Inflammatory macrophage (primary cell): ENCODE data around the gene C4orf54.

Source experiments
- DNase-seq, 2 donors: peaks; one replicate each; pipeline ENCODE4 v3.0.0-alpha.2; 2020 to 2022
- total RNA-seq, 18 experiments: gene quantifications; one replicate each; lab custom pipeline; 2026; ENCODE audit warnings: mixed read lengths in 6 of 18, inconsistent platforms in 2 of 18; lab: John Stamatoyannopoulos, UW

C4orf54 gene
- total RNA-seq, result 0 to 0.10 (median 0) reads per million in 18 experiments

- DNase-seq, result no peak
Observed at GRCh38 chr4:99657798-99658197, at the start of gene C4orf54. C4orf54 (minus strand) TSS chr4:99657828; CDS start chr4:99654648, 3,180 bp downstream.

- DNase-seq, result no peak
Observed at GRCh38 chr4:99705891-99706290, 48.3 kb upstream of the C4orf54 start.

DNA sequence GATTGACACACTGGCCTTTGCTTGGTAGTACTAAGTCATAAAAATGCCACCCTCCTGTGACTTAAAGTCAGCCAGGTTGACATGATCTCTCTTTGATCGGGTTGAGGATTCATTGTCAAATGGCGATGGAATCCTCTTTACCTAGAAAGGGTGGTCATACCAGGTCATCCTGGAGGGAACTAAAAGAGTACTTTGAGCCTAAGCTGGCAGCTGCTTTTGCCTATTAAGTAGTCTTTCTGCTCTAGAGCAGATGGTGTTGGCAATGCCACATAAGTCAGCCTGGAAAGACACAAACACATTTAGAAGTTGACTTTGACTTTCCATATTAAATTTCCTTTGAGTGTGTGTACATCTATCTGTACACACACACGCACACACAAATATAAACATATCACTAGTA, 39.2 kb upstream of the C4orf54 start:
- no peak for DNase-seq

DNA sequence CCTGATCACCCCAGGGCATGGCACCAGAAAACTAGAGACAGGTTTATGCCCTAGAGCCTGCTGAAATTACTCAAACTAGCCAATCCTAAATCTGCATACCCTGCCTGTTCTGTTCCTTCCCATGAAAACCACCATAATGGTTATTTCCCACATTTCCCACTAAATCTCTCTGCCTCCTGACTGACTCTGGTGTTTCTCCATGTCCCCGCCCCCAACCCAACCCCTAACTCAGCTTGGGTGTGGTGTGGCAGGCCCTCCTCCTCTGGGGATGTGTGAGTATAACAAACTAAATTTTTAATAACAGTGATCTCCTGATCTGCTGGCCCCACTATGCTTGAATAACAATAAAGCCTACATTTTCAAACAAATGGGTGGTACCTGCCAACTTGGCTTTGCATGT, 35.5 kb upstream of the C4orf54 start:
- no peak for DNase-seq

DNA sequence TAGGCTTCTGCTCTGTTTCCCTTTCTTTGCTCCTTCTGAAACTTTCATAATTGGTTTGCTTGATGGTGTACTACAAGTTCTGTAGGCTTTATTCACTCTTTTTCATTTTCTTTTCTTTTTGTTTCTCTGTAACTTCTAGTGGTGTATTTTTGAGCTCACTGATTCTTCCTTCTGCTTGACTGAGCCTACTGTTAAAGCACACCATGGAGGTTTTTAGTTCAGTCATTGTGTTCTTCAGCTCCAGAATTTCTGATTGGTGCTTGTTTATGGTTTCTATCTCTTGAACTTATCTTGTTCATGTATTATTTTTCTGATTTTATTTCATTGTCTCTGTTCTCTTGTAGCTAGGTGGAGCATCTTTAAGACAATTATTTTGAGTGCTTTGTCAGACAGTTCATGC, 33.4 kb upstream of the C4orf54 start:
- no peak for DNase-seq

DNA sequence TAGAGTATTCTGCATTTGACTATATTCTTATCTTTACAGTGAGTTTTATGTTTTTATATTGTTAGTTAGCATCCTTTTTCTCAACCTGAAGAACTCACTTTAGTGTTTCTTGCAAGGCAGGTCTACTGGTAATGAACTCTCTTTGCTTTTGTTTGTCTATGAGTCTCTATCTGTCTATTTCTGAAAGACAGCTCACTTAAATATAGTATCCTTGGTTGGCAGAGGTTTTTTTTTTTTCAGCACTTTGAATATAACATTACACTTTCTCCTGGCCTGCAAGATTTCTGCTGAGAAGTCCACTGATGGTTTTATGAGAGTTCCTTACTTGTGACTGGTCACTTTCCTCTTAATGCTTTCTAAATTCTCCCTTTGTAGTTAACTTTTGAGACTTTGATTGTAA, 32.8 kb upstream of the C4orf54 start:
- no peak for DNase-seq

DNA sequence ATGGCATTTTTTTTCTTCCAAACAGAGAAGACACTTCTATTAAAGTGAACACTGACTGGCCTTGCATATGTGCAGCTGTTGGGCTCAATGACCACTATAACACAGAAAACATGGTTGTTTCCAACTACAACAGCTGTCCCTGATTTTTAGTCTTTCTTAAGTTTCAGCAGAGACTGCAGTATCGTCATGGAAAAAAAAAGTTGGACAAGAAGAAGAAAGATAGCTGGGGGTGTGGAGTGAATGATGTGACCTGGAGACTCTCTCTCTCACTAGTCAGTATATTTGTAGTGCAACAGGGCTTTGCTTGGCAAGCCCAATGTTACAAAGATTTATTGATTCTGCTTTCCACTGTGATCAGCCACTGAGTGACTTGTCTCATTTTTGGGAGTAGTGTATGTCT, 29.5 kb upstream of the C4orf54 start:
- no peak for DNase-seq

DNA sequence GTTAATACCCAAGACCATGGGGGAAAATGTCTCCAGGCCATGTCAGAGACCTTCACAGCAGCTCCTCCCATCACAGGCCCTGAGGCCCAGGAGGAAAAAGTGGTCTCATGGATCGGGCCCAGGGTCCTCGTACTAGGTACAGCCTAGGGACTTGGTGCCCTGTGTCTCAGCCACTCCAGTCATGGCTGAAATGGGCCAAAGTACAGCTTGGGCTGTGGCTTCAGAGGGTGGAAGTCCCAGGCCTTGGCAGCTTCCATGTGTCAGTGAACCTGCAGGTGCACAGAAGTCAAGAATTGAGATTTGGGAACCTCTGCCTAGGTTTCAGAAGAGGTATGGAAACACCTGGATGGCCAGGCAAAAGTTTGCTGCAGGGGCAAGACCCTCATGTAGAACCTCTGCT, 27.6 kb upstream of the C4orf54 start:
- DNase-seq, result no peak

DNA sequence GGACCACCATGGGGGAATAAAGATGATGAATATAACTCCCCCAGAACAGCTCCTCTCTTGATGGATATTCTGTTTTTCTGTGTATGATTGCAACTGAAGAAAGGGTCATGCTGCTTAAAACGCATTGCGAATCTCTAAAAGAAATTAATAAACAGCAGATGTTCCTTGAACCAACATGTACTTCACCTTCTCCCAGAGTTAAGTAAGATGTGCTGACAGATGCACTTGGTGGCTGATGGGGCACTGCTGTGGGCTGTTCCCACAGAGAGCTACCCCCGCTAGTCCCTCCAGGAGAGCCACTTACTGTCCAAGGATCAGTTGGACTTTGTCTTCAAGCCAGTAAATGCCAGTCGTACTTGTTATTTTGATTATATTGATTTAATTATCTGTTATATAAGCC, 26.3 kb upstream of the C4orf54 start:
- no peak for DNase-seq

DNA sequence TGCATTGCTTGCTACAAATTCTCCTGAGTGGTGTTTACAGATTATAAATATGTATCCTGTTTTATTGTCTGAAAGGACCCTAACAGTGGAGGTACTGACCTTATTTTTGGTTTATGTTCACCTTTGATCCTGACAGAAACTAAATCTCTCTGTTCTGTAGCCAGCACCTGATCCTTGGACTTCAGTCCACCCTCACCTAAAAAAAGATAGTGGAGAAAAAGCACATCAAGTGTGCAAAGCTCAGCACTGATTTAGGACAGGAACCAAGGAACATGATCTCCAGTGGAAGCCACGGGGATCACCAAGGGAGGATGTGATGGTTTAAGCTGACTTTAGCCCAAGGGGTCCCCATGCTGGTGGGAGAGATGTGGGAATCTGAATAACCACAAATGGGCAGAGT, 22.3 kb upstream of the C4orf54 start:
- no peak for DNase-seq

GRCh38 chr4:99679204-99679603, 21.6 kb upstream of the C4orf54 start:
- no peak for DNase-seq

DNA sequence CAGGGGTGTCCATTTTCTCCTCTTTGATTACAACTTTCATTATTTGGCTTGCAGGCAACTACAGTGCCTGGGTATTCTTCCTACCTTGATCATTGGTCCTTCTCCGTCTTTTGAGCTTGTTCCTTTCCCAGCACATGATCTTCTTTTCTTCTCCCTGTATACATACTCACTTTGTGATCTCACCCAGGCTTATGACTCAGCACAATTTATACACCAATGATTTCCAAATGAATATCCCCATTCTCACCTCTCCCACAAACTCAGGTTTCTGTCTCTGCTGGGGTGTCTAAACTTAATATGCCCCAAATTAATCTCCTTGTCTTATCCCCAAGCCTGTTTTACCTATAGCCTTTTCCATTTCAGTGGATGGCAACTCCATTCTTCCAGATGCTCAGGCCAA, 19.5 kb upstream of the C4orf54 start:
- DNase-seq, result no peak

DNA sequence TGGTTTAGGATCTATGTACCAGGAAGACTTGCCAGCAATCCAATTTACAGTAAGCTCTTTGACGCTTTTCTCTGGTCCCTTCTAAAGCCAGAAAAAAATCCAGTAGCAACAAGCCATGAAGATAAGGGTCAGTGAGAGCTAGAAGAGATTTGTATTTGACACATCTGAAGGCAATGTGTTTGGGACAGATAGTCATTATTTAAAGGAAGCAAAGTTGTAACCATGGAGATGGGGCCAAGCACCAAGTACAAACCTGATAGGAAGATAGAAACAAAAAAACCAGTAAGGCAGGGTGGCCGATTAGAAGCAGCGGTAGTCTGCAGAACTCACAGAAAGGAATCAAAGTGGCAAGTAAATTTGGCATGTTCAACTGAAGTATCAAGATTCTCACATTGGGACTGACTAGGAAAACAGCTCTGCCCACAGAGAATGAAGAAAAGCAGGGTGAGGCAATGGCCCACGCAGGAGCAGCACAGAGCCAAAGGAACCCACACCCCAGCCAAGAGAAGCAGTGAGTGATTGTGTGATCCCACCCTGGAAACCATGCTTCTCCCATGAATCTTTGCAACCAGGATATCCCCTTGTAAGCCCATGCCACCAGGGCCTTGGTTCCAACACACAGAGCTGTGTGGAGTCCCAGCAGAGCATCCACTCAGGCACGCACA, 12.9 kb upstream of the C4orf54 start:
- no peak for DNase-seq

DNA sequence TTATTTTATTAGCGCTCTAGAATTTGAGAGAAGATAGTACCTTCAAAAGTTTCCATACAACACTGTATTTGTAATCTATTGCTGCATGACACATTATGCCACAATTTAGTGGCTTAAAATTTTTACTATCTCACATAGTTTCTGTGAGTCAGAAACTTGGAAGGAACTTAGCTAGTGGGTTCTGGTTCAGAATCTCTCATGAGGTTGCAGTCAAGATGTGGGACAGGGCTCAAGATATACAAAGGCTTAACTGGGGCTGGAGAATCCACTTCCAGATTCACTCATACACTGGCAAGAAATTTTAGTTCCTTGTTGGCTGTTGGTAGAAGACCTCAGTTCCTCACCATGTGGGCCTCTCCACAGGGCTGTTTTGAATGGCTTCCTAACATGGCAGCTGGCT, 11.5 kb upstream of the C4orf54 start:
- DNase-seq, result no peak

GRCh38 chr4:99668472-99668871, 10.8 kb upstream of the C4orf54 start:
- no peak for DNase-seq

GRCh38 chr4:99665983-99666382, 8.4 kb upstream of the C4orf54 start:
- no peak for DNase-seq

GRCh38 chr4:99664716-99665115, 7.1 kb upstream of the C4orf54 start:
- no peak for DNase-seq

DNA sequence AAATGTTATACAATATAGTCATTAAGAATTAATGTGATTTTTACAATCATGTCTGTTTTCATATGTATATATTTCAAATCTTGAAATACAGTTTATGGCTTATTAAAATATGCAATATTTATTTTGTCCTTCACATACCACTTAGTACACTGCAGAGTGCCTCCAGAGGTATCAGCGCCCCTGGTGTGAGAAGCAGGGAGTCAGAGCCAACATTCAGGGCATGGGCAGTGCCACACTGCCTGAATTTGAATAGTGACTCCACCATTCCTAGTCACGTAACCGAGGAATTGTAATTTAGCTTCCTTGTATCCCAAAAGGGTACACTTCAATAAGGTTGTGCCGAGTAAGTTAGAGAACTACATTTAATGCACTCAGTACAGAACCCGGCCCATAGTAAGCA, 4.3 kb upstream of the C4orf54 start:
- DNase-seq, result no peak

DNA sequence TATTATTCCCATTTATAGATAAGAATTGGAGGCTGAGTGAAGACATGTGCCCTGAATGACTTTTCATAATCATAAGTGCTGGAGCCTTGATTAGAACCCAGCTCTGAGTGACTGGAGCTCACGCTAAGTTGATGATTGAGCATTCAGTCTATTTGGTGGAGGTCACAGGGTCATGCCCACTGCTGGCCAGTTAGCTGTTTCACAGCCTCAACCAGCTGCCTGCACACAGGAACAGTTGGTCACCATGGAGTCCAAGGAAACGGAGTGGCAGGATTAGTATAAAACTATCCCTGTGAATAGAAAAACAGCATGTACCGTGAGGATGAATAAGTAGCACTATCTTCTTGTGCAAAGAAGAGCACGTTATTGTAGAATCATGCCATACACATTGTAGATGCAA, 1.0 kb upstream of the C4orf54 start:
- no peak for DNase-seq

- DNase-seq, result no peak
Observed at GRCh38 chr4:99655308-99656081, 2.1 kb downstream of the C4orf54 start.

- no peak for DNase-seq
Observed at GRCh38 chr4:99654361-99654761, 3.3 kb downstream of the C4orf54 start.

GRCh38 chr4:99653916-99654315, 3.7 kb downstream of the C4orf54 start:
- DNase-seq, result no peak

DNA sequence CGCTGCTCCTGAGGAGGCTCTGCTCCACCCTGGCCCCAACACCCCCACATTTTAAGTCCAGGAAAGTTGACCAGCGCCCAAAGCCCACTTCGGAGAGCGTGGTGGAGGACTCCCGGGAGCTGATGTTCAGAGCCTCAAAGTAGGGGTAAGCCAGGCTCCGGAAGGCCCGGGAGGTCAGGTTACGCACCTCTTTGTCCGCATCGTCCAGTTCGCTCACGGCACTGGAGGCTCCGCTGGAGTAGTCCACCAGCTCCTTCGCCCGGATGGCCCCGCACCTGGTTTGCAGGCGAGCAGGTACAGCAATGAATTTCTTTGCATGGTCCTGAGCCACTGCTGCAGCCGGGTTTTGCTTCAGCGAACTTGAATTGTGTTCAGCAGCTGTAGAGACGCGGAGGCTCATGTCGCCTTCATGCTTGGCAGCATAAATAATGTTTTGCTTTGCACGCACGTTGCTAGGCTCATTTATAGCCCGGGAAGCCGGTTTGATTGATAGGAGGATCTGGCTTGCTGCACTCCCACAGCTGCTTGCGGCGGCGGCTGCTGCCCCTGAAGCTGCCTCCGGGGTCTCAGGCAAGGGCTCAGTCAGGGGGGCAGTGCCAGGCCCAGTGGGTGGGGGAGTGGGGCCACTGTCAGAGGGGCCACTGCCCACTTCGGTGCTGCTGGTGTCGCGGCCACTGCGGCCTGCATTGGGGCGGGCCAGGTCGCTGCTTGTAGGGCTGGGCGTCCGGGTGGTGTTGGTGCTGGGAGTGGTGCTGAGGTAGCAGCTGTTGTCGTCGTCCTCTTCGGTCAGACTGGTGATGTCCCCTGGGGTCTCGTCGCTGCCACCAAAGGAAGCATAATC, 4.8 kb downstream of the C4orf54 start:
- no peak for DNase-seq
